Neuron (in vitro differentiated cells): Measurements from ENCODE around the gene PRSS2.
"Not testable (repeated sequence)": the region's sequence is repeated elsewhere in the genome, so short reads cannot be mapped to it uniquely, and the experiment has no call there.

Source experiments
- H2AFZ ChIP-seq: one replicate; pipeline ENCODE4 v1.6.1; 2013; ENCODE audit warnings: low read depth, mild to moderate bottlenecking, inconsistent platforms, low read length, moderate library complexity
- H3K27me3 ChIP-seq: one replicate; pipeline ENCODE4 v1.6.1; 2013; ENCODE audit warnings: low read length; ENCODE audit not compliant: insufficient read depth
- H3K36me3 ChIP-seq: one replicate; pipeline ENCODE4 v1.6.1; 2013; ENCODE audit warnings: low read length; ENCODE audit not compliant: insufficient read depth
- H3K4me1 ChIP-seq: one replicate; pipeline ENCODE4 v1.6.1; 2013; ENCODE audit warnings: low read length; ENCODE audit not compliant: insufficient read depth
- H3K4me3 ChIP-seq: 2 replicates; pipeline ENCODE4 v1.5.1; 2013; ENCODE audit warnings: mild to moderate bottlenecking, low read length, moderate library complexity
- H3K9me3 ChIP-seq: one replicate; pipeline ENCODE4 v1.6.1; 2013; ENCODE audit warnings: low read length

PRSS2 gene

DNA sequence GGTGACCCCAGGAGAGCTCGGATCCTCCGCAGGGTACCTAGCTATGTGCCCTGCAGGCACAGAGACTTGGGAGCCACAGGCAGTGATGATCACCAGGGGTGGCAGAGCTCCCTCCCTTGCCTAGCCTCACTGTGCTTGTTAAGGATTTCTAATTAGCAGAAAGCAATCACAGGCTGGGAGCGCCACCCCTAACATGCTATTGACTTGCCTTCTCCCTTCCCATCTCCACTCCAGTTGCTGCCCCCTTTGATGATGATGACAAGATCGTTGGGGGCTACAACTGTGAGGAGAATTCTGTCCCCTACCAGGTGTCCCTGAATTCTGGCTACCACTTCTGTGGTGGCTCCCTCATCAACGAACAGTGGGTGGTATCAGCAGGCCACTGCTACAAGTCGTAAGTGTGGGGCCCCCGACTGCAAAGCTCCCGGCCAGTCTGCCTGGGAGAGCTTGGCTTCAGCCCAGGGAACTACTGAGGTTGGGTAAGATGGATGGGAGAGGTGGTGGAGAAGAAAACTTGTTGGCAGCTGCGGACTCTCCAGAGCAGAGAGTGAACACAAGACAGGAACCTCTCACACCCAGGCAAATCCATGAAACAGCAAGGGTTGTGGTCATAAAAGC, 20.3 kb upstream of the PRSS2 start:
- Histone ChIP-seq H3K4me1 (no peaks in the 10 kb centered on the region), H3K27me3 (no peaks in the 10 kb centered on the region)

DNA sequence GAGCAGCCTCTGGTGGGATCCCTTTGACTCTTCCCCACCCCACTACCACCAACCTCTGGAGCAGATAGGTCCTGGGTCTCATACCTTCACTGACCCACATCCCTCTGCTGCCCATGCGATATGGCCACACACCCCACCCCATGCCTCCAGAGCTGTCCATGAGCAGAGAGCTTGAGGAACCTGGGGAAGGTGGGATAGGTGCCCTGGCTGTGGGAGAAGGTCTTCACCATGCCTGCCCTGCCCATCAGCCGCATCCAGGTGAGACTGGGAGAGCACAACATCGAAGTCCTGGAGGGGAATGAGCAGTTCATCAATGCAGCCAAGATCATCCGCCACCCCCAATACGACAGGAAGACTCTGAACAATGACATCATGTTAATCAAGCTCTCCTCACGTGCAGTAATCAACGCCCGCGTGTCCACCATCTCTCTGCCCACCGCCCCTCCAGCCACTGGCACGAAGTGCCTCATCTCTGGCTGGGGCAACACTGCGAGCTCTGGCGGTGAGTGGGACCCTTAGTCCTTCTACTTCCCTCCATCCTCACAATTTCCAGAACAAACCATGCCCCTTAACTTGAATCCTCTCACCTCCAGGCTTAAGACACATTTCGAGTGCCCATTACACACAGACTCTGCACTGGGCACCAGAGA, 19.1 kb upstream of the PRSS2 start:
- not testable (repeated sequence) for H2AFZ ChIP-seq, H3K4me1 ChIP-seq

More for the DNA sequence above, 20.3 kb upstream of the PRSS2 start:
- Histone ChIP-seq H3K9me3 (no peaks in the 10 kb centered on the region), H2AFZ (no peak overlapping the region), H3K4me3 (no peak overlapping the region), H3K36me3 (no peaks in the 10 kb centered on the region)

DNA sequence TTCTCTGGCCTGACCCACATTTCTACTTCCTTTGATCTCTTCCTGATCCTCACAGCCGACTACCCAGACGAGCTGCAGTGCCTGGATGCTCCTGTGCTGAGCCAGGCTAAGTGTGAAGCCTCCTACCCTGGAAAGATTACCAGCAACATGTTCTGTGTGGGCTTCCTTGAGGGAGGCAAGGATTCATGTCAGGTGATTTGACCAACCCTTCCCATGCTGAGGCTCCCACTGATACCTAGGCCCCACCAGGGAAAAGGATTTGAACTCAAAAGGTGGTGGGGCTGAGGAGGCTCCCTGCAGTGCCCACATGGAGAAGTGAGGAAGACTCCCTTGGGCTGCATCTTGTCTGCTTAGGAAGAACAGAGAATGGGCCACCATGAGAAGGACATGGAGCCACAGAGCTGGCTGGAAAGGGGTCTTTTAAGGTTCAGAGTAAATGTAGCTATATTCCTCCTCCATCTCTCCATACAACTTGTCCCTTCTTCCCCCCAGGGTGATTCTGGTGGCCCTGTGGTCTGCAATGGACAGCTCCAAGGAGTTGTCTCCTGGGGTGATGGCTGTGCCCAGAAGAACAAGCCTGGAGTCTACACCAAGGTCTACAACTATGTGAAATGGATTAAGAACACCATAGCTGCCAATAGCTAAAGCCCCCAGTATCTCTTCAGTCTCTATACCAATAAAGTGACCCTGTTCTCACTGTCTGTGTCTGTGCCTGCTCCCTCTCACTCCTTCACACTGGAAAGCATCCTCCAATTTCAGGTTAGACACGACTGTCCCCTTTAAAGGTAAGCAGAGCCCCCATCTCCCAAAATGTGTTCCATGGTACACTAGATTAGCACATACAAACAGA, 18.2 kb upstream of the PRSS2 start:
- Histone ChIP-seq H3K4me1 (no peaks in the 10 kb centered on the region), H3K4me3 (no peak overlapping the region)

More for the DNA sequence above, 19.1 kb upstream of the PRSS2 start:
- not testable (repeated sequence) for H3K9me3 ChIP-seq, H3K27me3 ChIP-seq, H3K36me3 ChIP-seq, H3K4me3 ChIP-seq

DNA sequence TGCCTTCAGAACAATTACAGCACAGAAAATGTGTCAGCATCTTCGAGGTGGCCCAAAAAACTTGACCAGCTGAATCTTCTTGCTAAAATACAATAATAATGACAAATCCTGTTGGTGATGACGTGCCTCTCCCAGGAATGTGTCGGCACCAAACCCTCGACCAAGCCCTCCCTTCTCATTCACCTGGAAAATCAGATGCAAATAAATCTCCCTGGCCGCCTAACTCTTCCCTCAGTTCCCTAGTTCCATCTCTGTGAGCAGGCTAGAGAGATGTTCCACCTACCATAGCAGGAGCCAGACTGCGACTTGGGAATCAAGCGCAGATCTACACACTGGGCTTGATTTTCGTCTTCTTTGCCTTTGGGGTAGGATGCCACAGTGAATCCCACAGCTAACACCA, 17.4 kb upstream of the PRSS2 start:
- H3K4me1 ChIP-seq = no peaks in the 10 kb centered on the region
- H3K36me3 ChIP-seq = no peaks in the 10 kb centered on the region
- no peaks in the 10 kb centered on the region for H3K9me3 ChIP-seq
- no peaks in the 10 kb centered on the region for H3K27me3 ChIP-seq
- no peak overlapping the region for H3K4me3 ChIP-seq
- H2AFZ ChIP-seq = no peak overlapping the region

More for the DNA sequence above, 18.2 kb upstream of the PRSS2 start:
- Histone ChIP-seq H2AFZ (no peak overlapping the region), H3K9me3 (no peaks in the 10 kb centered on the region), H3K27me3 (no peaks in the 10 kb centered on the region), H3K36me3 (no peaks in the 10 kb centered on the region)

DNA sequence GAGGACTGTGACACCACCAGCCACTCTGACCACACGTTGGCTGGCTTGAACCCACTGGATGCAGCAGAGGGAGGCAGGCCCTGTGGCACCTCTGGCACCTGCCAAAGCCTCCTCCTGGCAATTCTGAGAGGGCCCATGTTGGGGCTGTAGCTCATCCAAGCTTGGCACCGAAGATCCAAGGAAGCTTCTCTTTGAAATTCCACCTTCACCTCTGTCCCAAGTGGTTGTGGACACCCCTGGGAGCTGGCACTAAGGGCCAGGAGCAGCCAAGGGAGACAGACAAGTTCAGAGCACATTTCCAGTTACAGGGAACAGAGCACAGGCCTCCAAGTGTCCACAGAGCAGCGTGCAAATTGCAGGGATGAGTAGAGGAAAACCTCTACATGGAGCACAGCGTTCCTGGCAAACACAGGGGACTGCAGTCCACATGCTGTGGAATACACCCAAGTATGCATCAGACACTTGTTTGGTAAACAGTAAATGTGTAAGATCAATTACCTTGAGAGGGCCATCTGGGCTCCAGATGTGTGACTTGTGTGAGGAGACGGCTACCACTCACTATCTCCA, 16.8 kb upstream of the PRSS2 start:
- H3K4me3 ChIP-seq, H3K36me3 ChIP-seq, H3K9me3 ChIP-seq, H3K4me1 ChIP-seq, H3K27me3 ChIP-seq, H2AFZ ChIP-seq: not testable (repeated sequence)

DNA sequence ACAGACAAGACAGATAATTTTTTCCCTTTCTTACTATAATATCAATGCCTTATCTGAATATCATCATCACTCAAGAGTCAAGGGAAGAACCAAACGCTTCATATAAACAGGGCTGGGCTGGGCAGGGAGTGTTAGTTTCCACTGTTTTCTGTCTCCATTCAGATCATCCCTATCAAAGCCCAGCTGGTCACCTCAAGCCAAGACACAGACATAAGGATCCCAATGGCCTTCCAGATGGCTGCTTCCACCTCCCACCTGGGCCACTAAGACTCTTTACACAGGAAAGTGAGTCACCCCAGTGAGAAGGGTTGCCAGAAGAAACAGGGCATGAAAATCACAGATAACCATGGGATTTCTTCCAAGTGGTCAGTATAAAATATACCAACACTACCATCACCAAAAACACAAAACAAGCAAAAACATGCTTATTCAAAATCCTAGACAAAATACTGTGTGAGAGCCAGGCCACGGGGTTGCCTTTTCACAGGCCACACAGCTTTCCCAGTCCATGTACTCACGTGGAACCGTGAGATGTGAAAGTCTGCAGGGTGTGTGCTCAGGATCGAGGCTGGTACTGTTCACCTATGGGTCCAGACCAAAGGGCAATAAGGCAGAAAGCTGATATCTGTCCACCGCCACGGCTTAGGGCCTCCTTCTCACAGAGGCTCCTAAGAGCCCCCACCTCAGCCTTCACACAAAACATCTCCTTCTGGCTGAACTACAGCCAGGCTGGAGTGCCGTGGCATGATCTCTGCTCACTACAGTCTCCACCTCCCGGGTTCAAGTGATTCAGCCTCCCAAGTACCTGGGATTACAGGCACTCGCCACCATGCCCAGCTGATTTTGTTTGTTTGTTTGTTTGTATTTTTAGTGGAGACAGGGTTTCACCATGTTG, 15.8 kb upstream of the PRSS2 start:
- Histone ChIP-seq H2AFZ (no peak overlapping the region), H3K9me3 (no peaks in the 10 kb centered on the region), H3K4me1 (no peaks in the 10 kb centered on the region), H3K27me3 (no peaks in the 10 kb centered on the region), H3K36me3 (no peaks in the 10 kb centered on the region), H3K4me3 (no peak overlapping the region)

DNA sequence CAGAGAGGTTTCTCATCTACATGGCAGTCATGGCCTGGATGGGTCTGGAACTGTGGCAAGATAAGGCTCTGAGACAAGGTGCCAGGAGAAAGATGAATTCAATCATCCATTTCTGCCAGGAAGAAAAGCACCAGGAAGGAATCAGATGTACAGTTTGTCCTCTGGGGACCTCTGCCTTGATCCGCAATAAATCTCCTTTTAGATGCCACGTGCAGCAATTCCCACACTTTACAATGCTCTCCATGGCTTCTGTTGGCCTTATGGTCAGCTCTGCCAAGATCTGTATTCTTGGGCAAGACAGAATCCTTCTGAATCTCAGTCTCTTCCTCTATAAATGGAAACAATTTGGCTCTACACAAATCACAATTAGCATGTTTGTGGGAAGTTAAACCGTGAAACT, 12.5 kb upstream of the PRSS2 start:
- H3K4me1 ChIP-seq, H3K27me3 ChIP-seq, H3K36me3 ChIP-seq, H3K9me3 ChIP-seq, H2AFZ ChIP-seq, H3K4me3 ChIP-seq: not testable (repeated sequence)

DNA sequence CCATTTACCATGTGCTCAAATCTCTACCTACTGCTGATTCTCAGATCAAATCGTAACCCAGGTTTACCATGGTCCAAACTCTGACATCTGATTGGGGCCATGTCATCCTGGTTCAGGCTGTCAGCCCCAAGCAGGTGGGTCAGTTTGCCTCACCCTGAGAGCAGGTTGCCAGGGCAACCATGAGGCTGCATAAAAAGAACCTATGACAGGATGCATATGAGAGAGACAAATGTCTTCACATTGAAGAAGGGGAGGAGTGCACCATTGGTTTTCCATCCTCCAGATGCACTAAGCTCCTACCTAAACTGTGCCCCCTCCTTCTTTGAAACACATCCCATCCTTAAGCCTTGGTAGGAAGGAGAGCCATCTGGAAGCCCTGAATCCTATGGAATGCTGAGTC, 11.3 kb upstream of the PRSS2 start:
- Histone ChIP-seq H3K4me1 (no peaks in the 10 kb centered on the region), H3K36me3 (no peaks in the 10 kb centered on the region), H3K27me3 (no peaks in the 10 kb centered on the region), H3K9me3 (no peaks in the 10 kb centered on the region), H2AFZ (no peak overlapping the region), H3K4me3 (no peak overlapping the region)

DNA sequence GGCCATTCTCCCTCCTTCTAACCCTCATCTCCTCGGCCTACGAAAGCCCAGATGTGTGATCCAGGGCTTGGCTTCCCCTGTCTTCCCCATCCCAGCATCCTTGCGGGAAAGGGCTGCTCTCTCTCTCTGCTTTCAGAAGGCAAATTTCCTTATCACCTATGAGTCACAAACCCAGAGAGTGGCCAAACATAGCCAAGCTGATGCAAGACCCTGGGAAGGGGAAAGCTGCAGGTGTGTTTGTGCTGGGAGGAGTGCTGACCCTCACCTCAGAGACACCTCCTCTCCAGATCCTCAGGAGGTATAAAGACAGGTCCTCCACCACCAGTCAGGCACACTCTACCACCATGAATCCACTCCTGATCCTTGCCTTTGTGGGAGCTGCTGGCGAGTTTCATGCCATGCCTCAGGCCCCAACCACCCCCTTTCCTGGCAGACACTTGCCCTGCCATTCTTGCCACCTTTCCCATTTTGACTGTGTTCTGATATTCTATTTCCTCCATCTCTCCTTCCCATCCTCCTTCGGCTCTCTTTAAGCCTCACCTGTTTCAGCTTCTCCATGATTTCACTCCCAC, 10.6 kb upstream of the PRSS2 start:
- no peak overlapping the region for H2AFZ ChIP-seq
- no peaks in the 10 kb centered on the region for H3K27me3 ChIP-seq
- H3K4me3 ChIP-seq = no peak overlapping the region
- H3K36me3 ChIP-seq = no peaks in the 10 kb centered on the region
- no peaks in the 10 kb centered on the region for H3K9me3 ChIP-seq
- no peaks in the 10 kb centered on the region for H3K4me1 ChIP-seq

DNA sequence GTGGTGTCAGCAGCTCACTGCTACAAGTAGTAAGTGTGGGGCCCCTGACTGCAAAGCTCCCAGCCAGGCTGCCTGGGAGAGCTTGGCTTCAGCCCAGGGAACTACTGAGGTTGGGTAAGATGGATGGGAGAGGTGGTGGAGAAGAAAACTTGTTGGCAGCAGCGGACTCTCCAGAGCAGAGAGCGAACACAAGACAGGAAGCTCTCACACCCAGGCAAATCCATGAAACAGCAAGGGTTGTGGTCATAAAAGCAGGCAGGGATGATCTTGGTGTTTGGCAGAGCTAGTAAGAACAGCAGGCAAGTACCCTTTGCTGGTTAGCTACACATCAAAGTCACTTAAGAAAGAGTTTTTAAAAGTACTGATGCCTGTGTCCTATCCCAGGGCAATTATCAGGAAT, 9.2 kb upstream of the PRSS2 start:
- H3K4me3 ChIP-seq, H3K9me3 ChIP-seq, H3K36me3 ChIP-seq, H3K4me1 ChIP-seq, H2AFZ ChIP-seq, H3K27me3 ChIP-seq: not testable (repeated sequence)

DNA sequence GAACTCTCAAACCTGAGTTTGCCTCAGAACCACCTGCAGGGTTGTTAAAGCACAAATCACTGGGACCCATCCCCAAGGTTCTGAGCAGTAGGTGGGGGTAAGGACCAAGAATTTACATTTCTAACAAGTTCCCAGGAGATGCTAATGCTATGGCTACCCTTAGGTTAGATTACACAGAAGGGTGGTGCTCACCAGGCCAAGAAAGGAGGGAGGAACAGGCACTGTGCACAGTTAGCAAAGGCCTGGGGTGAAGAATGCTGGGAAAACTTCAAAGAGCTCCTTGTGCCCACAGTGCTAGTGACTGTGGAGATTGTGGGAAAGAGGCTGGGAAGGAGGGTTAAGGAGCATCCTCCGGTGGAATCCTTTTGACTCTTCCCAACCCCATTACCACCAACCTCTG, 8.7 kb upstream of the PRSS2 start:
- Histone ChIP-seq H3K4me1 (no peaks in the 10 kb centered on the region), H3K27me3 (no peaks in the 10 kb centered on the region), H3K4me3 (no peak overlapping the region), H2AFZ (no peak overlapping the region), H3K9me3 (no peaks in the 10 kb centered on the region), H3K36me3 (no peaks in the 10 kb centered on the region)

DNA sequence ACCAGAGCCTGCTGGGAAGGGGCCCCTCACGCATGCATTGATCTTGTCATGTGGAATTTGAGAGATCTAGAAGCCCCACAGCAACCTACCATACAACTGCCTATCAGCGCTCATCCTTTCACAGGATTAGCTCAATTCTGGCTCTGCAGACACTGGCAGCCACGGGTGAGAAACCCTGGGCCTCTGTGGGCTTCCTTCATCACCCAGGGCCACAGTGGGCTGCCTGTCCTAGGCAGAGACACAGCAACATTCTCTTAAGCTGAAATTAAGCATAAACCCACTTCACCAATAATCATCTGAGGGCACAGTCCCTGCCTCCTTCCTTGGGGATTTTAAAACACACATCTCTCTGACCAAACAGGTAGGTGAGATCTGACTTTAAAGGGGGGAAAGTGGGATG, 3.3 kb upstream of the PRSS2 start:
- no peak overlapping the region for H2AFZ ChIP-seq
- no peaks in the 10 kb centered on the region for H3K36me3 ChIP-seq
- no peaks in the 10 kb centered on the region for H3K9me3 ChIP-seq
- no peak overlapping the region for H3K4me3 ChIP-seq
- no peaks in the 10 kb centered on the region for H3K27me3 ChIP-seq
- H3K4me1 ChIP-seq = no peaks in the 10 kb centered on the region
